GM19351 (cell line): ENCODE results near the gene KLHL6.

Source experiments
- ATAC-seq: cut with Tn5 transposase; IDR thresholded peaks from one replicate; pipeline ENCODE4 v1.9.1; 2021; ENCODE audit warnings: mild to moderate bottlenecking, moderate library complexity; ENCODE audit not compliant: unreplicated experiment

Gene KLHL6

GRCh38 chr3:183564046-183564445 is 8.5 kb upstream of the KLHL6 start:
- ATAC-seq: no peak

- ATAC-seq: no peak
Observed at GRCh38 chr3:183563536-183563874, 8.0 kb upstream of the KLHL6 start.

GRCh38 chr3:183560607-183561006 is 5.1 kb upstream of the KLHL6 start:
- no peak for ATAC-seq

- no peak for ATAC-seq
Observed at GRCh38 chr3:183558495-183558894, 3.0 kb upstream of the KLHL6 start.

GRCh38 chr3:183556722-183557121 is 1.2 kb upstream of the KLHL6 start:
- no peak for ATAC-seq

GRCh38 chr3:183554377-183554776 is 1.1 kb downstream of the KLHL6 start:
- no peak for ATAC-seq

- no peak for ATAC-seq
Observed at GRCh38 chr3:183553334-183554026, 2.0 kb downstream of the KLHL6 start.

GRCh38 chr3:183551930-183552329 is 3.6 kb downstream of the KLHL6 start:
- no peak for ATAC-seq

GRCh38 chr3:183548262-183548769 is 7.2 kb downstream of the KLHL6 start:
- ATAC-seq: no peak

GRCh38 chr3:183546625-183547024 is 8.9 kb downstream of the KLHL6 start:
- no peak for ATAC-seq

- ATAC-seq: no peak
Observed at GRCh38 chr3:183545708-183546107, 9.8 kb downstream of the KLHL6 start.

- no peak for ATAC-seq
Observed at GRCh38 chr3:183542355-183542754, 13.2 kb downstream of the KLHL6 start.

GRCh38 chr3:183541738-183542137 is 13.8 kb downstream of the KLHL6 start:
- ATAC-seq: peak; percentile 39

- no peak for ATAC-seq
Observed at GRCh38 chr3:183541235-183541655, 14.3 kb downstream of the KLHL6 start.

GRCh38 chr3:183540501-183541234 is 14.8 kb downstream of the KLHL6 start:
- no peak for ATAC-seq

GRCh38 chr3:183539811-183540210 is 15.7 kb downstream of the KLHL6 start:
- ATAC-seq: no peak

GRCh38 chr3:183538486-183538885 is 17.0 kb downstream of the KLHL6 start:
- ATAC-seq: no peak

- no peak for ATAC-seq
Observed at GRCh38 chr3:183537295-183537730, 18.2 kb downstream of the KLHL6 start.

GRCh38 chr3:183536238-183536880 is 19.1 kb downstream of the KLHL6 start:
- ATAC-seq: peak; percentile 83

GRCh38 chr3:183534249-183534648 is 21.3 kb downstream of the KLHL6 start:
- ATAC-seq: no peak

- ATAC-seq: peak; percentile 58
Observed at GRCh38 chr3:183533412-183534132, 21.9 kb downstream of the KLHL6 start.
